DND-41 (cell line): Measurements from ENCODE around the gene AVPI1.
A peak's percentile ranks its signal among the peaks of the same experiment; 100 is the strongest.

Experiments
- ATAC-seq: fragments of 200-7000 bp; cut with Tn5 transposase; 3 replicates; pipeline ENCODE4 v1.9.1; 2021; ENCODE audit warnings: low read depth; ENCODE audit not compliant: insufficient read depth
- DNase-seq: peaks from one replicate; pipeline ENCODE4 v3.0.0-alpha.2; 2020
- H2AFZ ChIP-seq: 2 replicates; pipeline ENCODE4 v1.6.0; 2012; ENCODE audit warnings: low read depth, low read length
- H3K27ac ChIP-seq: 2 replicates; pipeline ENCODE4 v1.5.1; 2012; ENCODE audit warnings: low read length, inconsistent platforms
- H3K27me3 ChIP-seq: fragments of 200-600 bp; sonication (generic); 2 replicates; pipeline ENCODE4 v1.6.0; 2012; ENCODE audit warnings: low read length, mild to moderate bottlenecking, inconsistent platforms; ENCODE audit not compliant: insufficient read depth, poor library complexity
- H3K36me3 ChIP-seq: 2 replicates; pipeline ENCODE4 v1.5.1; 2012; ENCODE audit warnings: low read length, inconsistent platforms; ENCODE audit not compliant: insufficient read depth
- H3K4me1 ChIP-seq: 2 replicates; pipeline ENCODE4 v1.5.1; 2012; ENCODE audit warnings: mild to moderate bottlenecking, low read length; ENCODE audit not compliant: insufficient read depth
- H3K4me2 ChIP-seq: 2 replicates; pipeline ENCODE4 v1.6.0; 2012; ENCODE audit warnings: mild to moderate bottlenecking, moderate library complexity, low read length, inconsistent platforms; ENCODE audit not compliant: insufficient read depth
- H3K4me3 ChIP-seq, 2 experiments: fragments of 200-600 bp in 1 of 2; shearing (Covaris generic) in 1 of 2; 2 replicates each; pipeline ENCODE4 v1.5.1; 2012 to 2016; ENCODE audit warnings: inconsistent platforms in 2 of 2, low read length in 2 of 2, mild to moderate bottlenecking in 2 of 2, low read depth in 1 of 2, moderate library complexity in 1 of 2
- H3K79me2 ChIP-seq: 2 replicates; pipeline ENCODE4 v1.6.0; 2012; ENCODE audit warnings: low read length, inconsistent platforms; ENCODE audit not compliant: insufficient read depth
- H3K9ac ChIP-seq: 2 replicates; pipeline ENCODE4 v1.6.0; 2012; ENCODE audit warnings: low read depth, mild to moderate bottlenecking, inconsistent platforms, low read length, moderate library complexity
- H3K9me3 ChIP-seq: 2 replicates; pipeline ENCODE4 v1.5.1; 2012; ENCODE audit warnings: low read length, moderate library complexity, mild to moderate bottlenecking, inconsistent platforms; ENCODE audit not compliant: insufficient read depth, severe bottlenecking
- H4K20me1 ChIP-seq: 2 replicates; pipeline ENCODE4 v1.6.0; 2012; ENCODE audit warnings: low read length; ENCODE audit not compliant: insufficient read depth
- EZH2 ChIP-seq: IDR thresholded peaks from 3 replicates; pipeline ENCODE4 v1.6.1; 2012; ENCODE audit warnings: borderline replicate concordance, low read depth, mild to moderate bottlenecking, moderate library complexity, low read length, inconsistent platforms; ENCODE audit not compliant: severe bottlenecking
- TF ChIP-seq, protein P1 (sequence below): IDR thresholded peaks from 2 replicates; pipeline ENCODE4 v1.5.1; 2012; ENCODE audit warnings: borderline replicate concordance, low read length, moderate library complexity, mild to moderate bottlenecking; ENCODE audit not compliant: poor library complexity, severe bottlenecking; ENCODE audit errors: extremely low read depth

Gene AVPI1

DNA sequence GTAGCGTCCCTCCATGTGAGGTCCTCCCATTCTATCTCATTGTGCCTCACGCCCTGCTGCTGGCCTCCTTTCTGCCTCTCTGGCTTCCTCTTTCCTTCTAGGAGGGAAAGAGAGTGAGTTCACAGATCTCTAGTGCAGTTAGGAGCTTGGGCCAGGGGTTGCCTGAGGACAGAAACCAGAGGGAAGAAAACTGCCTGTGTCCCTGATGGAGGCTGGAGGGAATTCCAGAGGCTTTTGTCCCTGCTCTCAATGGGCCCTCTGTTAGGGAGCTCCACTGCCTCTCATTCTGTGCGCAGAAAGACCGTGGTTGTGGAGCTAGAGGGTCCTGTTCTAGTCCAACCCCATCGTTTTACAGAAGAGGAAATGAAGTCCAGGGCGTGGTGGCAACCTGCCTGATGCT lies 31.1 kb upstream of the AVPI1 start:
- no peaks in the 10 kb centered on the region for H3K9me3 ChIP-seq
- no peak for TF ChIP-seq EZH2
- TF ChIP-seq, protein P1, sequence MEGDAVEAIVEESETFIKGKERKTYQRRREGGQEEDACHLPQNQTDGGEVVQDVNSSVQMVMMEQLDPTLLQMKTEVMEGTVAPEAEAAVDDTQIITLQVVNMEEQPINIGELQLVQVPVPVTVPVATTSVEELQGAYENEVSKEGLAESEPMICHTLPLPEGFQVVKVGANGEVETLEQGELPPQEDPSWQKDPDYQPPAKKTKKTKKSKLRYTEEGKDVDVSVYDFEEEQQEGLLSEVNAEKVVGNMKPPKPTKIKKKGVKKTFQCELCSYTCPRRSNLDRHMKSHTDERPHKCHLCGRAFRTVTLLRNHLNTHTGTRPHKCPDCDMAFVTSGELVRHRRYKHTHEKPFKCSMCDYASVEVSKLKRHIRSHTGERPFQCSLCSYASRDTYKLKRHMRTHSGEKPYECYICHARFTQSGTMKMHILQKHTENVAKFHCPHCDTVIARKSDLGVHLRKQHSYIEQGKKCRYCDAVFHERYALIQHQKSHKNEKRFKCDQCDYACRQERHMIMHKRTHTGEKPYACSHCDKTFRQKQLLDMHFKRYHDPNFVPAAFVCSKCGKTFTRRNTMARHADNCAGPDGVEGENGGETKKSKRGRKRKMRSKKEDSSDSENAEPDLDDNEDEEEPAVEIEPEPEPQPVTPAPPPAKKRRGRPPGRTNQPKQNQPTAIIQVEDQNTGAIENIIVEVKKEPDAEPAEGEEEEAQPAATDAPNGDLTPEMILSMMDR: no peak
- H3K4me2 ChIP-seq: no peak overlapping the region
- H3K27me3 ChIP-seq: no peaks in the 10 kb centered on the region
- ATAC-seq (no peak), DNase-seq (no peak)
- peaks cover 13% of the 10 kb centered on the region; the same call in 1 of the 2 replicates for H3K79me2 ChIP-seq
- no peak overlapping the region for H3K27ac ChIP-seq
- no peak overlapping the region for H3K4me3 ChIP-seq
- H4K20me1 ChIP-seq: peaks cover 7% of the 10 kb centered on the region
- H2AFZ ChIP-seq: no peak overlapping the region
- H3K9ac ChIP-seq: no peak overlapping the region
- H3K4me1 ChIP-seq: peaks cover 31% of the 10 kb centered on the region
- peaks cover 19% of the 10 kb centered on the region for H3K36me3 ChIP-seq

DNA sequence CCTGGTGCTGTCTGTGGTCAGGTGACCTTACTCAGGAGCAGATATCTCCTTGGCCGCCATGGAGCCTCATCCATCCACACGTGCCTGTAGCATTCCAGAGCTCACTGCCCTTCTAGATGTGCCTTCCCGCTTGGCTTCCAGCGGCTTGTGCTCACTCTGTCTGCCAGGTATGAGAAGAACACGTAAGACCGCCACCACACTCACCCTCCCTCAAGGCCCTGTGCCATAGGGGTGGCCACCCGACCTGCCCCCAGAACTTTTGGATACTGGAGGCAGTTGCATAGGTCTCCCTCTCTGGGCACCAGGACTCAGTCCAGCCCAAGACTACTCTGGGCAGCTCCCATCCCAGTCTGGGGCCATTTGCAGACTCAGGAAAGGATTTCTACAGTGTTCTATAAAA lies 30.6 kb upstream of the AVPI1 start:
- no peaks in the 10 kb centered on the region for H3K9me3 ChIP-seq

DNA sequence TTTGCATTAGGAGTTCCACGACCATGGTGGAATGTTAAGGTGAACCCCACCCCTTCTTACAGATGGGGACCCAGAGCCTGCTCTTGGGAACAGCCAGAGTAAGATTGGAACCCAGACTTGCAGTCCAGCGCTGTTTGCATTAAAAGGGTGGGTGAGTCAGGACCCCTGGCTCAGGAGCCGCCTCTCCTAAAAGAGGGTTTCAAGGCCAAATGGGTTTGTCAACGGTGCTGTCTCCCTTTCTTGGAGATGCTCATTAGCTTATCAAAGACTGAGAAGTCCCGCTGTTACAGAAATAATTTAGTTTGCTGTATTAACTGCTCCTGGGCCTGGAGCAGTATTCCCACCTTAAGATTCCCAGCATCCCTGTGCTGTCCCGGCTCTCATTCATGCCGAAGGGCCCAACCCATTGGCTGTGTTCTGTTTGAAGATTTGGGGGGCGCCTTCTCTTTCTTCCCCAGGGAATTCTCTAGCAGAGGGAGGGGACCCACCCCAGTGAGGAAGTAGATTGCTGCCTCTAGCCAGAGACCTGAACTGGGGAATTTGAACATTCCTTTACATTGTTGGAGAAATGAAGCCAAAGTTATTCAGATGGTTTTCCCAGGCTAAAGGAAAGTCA lies 28.3 kb upstream of the AVPI1 start:
- ATAC-seq: no peak
- no peak for DNase-seq
- Histone ChIP-seq H3K79me2 (peaks cover 13% of the 10 kb centered on the region; the same call in 1 of the 2 replicates), H3K4me1 (peaks cover 35% of the 10 kb centered on the region), H3K4me3 (peak overlapping the region in 1 of 2 experiments; percentile 98; a peak in 2 of 4 replicates), H3K9ac (peak overlapping the region; percentile 89; the same call in 1 of the 2 replicates), H3K36me3 (peaks cover 19% of the 10 kb centered on the region), H4K20me1 (peaks cover 7% of the 10 kb centered on the region), H2AFZ (no peak overlapping the region), H3K27ac (no peak overlapping the region), H3K9me3 (no peaks in the 10 kb centered on the region), H3K4me2 (peak overlapping the region; percentile 100), H3K27me3 (no peaks in the 10 kb centered on the region)
- TF ChIP-seq, protein P1: no peak
- TF ChIP-seq EZH2: no peak

More for the DNA sequence above, 30.6 kb upstream of the AVPI1 start:
- no peaks in the 10 kb centered on the region for H3K27me3 ChIP-seq
- H3K4me1 ChIP-seq: peaks cover 35% of the 10 kb centered on the region
- no peak overlapping the region for H3K4me2 ChIP-seq
- ATAC-seq (no peak), DNase-seq (no peak)
- no peak overlapping the region for H2AFZ ChIP-seq
- peaks cover 19% of the 10 kb centered on the region for H3K36me3 ChIP-seq
- H3K27ac ChIP-seq: no peak overlapping the region
- H3K79me2 ChIP-seq: peaks cover 13% of the 10 kb centered on the region; the same call in 1 of the 2 replicates
- peaks cover 7% of the 10 kb centered on the region for H4K20me1 ChIP-seq
- no peak overlapping the region for H3K4me3 ChIP-seq
- TF ChIP-seq EZH2: no peak
- TF ChIP-seq, protein P1: no peak
- H3K9ac ChIP-seq: no peak overlapping the region
